GM21423 (cell line): ENCODE results near the gene OR52E8.
A peak's percentile ranks its signal among the peaks of the same experiment; 100 is the strongest.

Source experiments
- ATAC-seq: cut with Tn5 transposase; IDR thresholded peaks from one replicate; pipeline ENCODE4 v1.9.1; 2021; ENCODE audit warnings: mild to moderate bottlenecking, moderate library complexity; ENCODE audit not compliant: unreplicated experiment

The OR52E8 gene

GRCh38 chr11:5857590-5857989 is at the start of gene OR52E8:
Gene OR52E8 (minus strand): TSS chr11:5857690. CDS start chr11:5857690, 0 bp downstream.
- no peak for ATAC-seq

- ATAC-seq, result no peak
These were observed 42.0 kb upstream of the OR52E8 start for GRCh38 chr11:5899534-5899933.

GRCh38 chr11:5892908-5893307 is 35.4 kb upstream of the OR52E8 start, which contains the start of gene OR52E5:
Gene OR52E5 (plus strand): TSS chr11:5893208. CDS start chr11:5900777, 7,569 bp downstream.
- no peak for ATAC-seq

GRCh38 chr11:5891216-5891800 is 33.8 kb upstream of the OR52E8 start:
- ATAC-seq, result no peak

GRCh38 chr11:5887661-5888060 is 30.2 kb upstream of the OR52E8 start:
- ATAC-seq, result no peak

GRCh38 chr11:5887172-5887571 is 29.7 kb upstream of the OR52E8 start:
- no peak for ATAC-seq

GRCh38 chr11:5881756-5882155 is 24.3 kb upstream of the OR52E8 start:
- no peak for ATAC-seq

DNA sequence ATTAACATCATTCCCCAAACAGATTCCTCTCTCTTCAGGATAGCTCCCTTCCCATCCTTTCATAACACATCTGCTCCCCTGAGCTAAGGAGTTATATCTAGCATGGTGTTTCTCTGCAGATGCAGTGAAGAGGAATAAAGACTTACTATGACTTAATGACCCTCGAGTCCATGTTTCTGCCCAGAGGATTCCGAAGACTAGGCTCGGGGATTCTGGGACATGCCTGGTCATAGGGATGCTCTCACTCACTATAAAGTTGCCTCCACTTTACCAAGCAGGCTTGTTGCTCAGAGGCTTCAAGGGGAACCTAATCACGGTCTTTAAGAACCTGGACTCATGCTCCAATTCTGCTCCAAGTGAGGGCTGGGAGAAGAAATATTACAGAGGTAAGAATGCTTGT is 22.8 kb upstream of the OR52E8 start, which contains the start of gene OR52E4:
TSS of gene OR52E4 (plus strand) at position 301 of the 400 bp plus-strand sequence. CDS start 3,664 bp downstream, outside the sequence.
- no peak for ATAC-seq

GRCh38 chr11:5878564-5878963 is 21.1 kb upstream of the OR52E8 start:
- no peak for ATAC-seq

DNA sequence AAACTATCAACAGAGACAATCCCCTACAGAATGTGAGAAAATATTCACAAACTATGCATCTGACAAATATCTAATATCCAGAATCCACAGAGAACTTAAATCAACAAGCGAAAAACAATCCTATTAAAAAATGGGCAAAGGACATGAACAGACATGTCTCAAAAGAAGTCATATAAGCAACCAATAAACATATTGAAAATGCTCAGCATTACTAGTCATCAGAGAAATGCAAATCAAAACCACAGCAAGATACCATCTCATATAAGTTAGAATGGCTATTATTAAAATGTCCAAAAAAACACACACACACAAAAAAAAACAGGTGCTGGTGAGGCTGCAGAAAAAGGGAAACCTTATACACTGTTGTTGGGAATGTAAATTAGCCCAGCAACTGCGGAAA is 8.3 kb upstream of the OR52E8 start:
- no peak for ATAC-seq

- ATAC-seq, result no peak
These were observed 6.5 kb downstream of the OR52E8 start for GRCh38 chr11:5851002-5851401.

GRCh38 chr11:5847711-5848110 is 9.8 kb downstream of the OR52E8 start:
- no peak for ATAC-seq

- no peak for ATAC-seq
These were observed 10.8 kb downstream of the OR52E8 start for GRCh38 chr11:5846701-5847100.

GRCh38 chr11:5841797-5842196 is 15.7 kb downstream of the OR52E8 start, which contains the start of gene OR52E6:
Gene OR52E6 (minus strand): TSS chr11:5841897. CDS start chr11:5841897, 0 bp downstream.
- no peak for ATAC-seq

- no peak for ATAC-seq
These were observed 19.8 kb downstream of the OR52E8 start for GRCh38 chr11:5837695-5838094.

- no peak for ATAC-seq
These were observed 24.0 kb downstream of the OR52E8 start for GRCh38 chr11:5833446-5833845.

DNA sequence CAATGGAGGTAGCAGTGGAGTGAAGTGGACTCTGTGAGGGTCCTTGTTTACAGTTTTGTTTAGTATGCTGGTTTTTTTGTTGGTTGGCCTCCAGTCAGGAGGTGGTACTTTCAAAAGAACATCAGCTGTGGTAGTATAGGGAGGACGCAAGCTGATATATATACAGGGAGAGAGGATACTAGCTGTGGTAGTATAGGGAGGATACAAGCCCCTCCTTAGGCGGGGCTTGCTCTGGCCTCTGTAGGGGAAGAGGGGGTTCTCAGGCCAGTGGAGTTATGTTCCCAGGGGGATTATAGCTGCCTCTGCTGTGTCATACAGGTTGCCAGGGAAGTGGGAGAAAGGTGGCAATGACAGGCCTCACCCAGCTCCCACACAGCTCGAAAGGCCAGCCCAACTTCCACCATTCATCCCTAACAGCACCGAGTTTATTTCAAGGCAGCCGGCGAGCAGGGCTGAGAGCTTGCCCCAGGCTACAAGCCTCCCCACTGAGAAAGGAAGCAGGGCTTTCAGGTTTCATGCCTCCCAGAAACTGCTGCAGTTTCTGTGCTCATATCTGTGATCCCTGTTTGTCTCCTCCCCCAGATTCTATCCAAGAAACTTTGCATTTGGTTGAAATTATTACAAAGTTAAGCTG is 26.2 kb downstream of the OR52E8 start:
- no peak for ATAC-seq

DNA sequence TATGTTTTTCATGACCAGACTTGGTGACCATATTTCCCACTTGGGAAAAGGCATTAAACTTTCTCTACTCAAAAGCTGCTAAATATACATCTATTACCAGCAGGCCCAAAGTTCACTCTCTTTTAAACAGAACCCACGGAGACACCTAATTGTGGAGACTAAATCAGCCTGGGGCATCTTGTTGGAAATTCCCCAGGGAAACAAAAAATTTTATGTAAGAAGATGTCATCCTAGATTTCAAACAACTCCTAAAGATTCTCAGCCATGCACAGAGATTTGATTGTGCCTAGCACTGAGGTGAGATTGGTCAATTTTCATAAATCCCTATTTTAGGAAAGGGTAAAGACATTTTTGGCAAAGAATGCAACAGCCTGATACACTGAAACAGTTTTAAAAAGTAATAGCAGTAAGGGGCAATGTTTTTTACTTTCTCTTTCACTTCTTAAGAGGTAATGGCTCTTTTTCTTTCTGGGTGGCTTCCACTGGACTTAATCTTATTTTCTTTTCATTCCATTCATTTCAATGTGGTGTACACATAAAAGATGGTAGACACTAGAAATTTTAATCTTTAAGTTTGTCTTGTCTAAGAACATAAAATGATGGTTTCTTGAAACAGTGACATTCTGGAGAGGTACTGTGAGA is 39.1 kb downstream of the OR52E8 start:
- ATAC-seq, result peak; percentile 54

GRCh38 chr11:5815534-5815933 is 42.0 kb downstream of the OR52E8 start:
- no peak for ATAC-seq

DNA sequence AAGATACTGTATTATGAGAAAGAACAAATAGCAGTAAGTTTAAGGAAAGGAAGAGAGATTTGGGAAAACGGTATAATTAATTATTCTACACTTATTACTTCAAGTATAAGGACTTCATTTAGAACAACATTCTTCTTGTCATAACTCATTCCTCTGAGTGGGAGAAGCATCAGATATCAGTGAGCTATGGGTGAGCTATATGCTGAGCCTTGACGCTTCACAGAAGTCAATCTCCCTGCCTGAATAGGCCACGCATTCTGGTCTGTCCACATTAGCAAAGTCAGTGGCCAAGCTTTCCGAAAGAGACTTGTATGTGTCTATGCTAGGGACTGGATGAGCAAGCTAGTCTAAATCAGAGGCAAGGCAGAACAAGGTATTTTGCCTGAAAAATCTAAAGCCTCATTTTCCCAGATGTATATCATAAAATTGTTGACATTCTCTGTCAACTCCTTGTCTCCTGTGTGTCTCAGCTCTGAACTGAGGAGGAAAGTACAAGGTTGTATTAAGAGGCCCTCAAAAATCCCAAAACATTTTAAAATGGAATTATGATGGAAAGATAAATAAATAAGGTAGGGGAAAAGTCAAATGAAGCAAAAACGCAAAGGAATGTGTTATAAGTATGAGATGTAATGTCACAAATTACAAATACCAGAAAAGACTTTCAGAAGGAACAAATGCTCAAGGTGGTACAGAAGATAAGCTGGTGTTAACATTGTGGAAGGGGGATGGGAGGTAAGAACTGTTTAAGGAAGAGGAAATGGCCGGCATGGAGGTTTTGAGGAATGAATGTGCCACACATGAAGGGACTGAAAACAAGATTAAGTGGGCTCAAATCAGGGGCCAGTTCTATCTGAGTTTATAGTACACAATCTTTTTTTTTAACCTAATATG is 47.3 kb downstream of the OR52E8 start:
- no peak for ATAC-seq

- peak; percentile 19 for ATAC-seq
These were observed 48.4 kb downstream of the OR52E8 start for GRCh38 chr11:5809122-5809519.
